ENCODE data around the gene ADAMTS2. TPM values are rescaled to one million over a fixed set of nuclear protein-coding genes. Genes with fewer than 3 reads are reported as not detected.

The ADAMTS2 gene
- total and polyA plus RNA-seq, 2 of the 8 experiments (the other 6 are each of a cell fraction or from before 2014, with no cell fraction given), result 6.6 to 7.3 TPM

GRCh38 chr5:179204572-179204971, 140.7 kb downstream of the ADAMTS2 start:
- FAIRE-seq, result no peak
- POLR2A ChIA-PET (ENCODE audit: partially characterized antibody), result no interaction called here
- no peaks in the 10 kb centered on the region for H3K79me2 ChIP-seq (ENCODE audit: control insufficient read depth in 1 of 2, insufficient read depth in 2 of 2, low read length in 2 of 2)
- H2AK5ac ChIP-seq (ENCODE audit: low read depth, low read length), result no peak overlapping the region
- H2BK15ac ChIP-seq (ENCODE audit: low read length), result no peak overlapping the region
- H2BK5ac ChIP-seq (ENCODE audit: low read depth, low read length), result no peak overlapping the region
- WGBS, 2 experiments (ENCODE audit: extremely low coverage in 1 of 2, insufficient coverage in 1 of 2, insufficient read length in 1 of 2, insufficient replicate concordance in 2 of 2, low coverage in 1 of 2, low lambda C conversion rate in 2 of 2, missing lambda C conversion rate in 1 of 2), result 87% methylated on average over 21 of the region's 21 CpGs; no CpG with 5 or more reads in 1 of the 2 experiments
- H3K14ac ChIP-seq (ENCODE audit: insufficient read length), result no peak overlapping the region
- no peak overlapping the region for H4K8ac ChIP-seq (ENCODE audit: extremely low read depth, insufficient read depth, low read length)
- no peak overlapping the region for H3K4ac ChIP-seq (replicated peaks; ENCODE audit: insufficient read length, low read depth, low read length)
- no peak overlapping the region for H3K56ac ChIP-seq (replicated peaks; ENCODE audit: insufficient read length, low read depth, low read length)
- DNase-seq (ENCODE audit: low read depth in 1 of 2, low spot score in 2 of 2), result no peak
- no peak overlapping the region for H4K91ac ChIP-seq (replicated peaks; ENCODE audit: insufficient read length, low read length)
- no peak overlapping the region for H2BK120ac ChIP-seq (replicated peaks; ENCODE audit: low read depth, low read length)
- H3K27ac ChIP-seq (ENCODE audit: low read depth, low read length), result no peak overlapping the region
- no peak overlapping the region for H3K23ac ChIP-seq (ENCODE audit: insufficient read length)
- no peak overlapping the region for H4K5ac ChIP-seq (ENCODE audit: insufficient read length, low read depth, low read length)
- H4K20me1 ChIP-seq (replicated peaks in 1 of 2; ENCODE audit: control insufficient read depth in 1 of 2, insufficient read depth in 2 of 2, low read length in 2 of 2), result peaks cover 0 to 1% of the 10 kb centered on the region in 2 experiments
- no peak overlapping the region for H3K4me3 ChIP-seq (ENCODE audit: extremely low read depth in 1 of 4, insufficient read depth in 2 of 4, low read depth in 3 of 4, low read length in 4 of 4)
- H3K9ac ChIP-seq (replicated peaks in 1 of 4; ENCODE audit: extremely low read depth in 1 of 4, low read depth in 3 of 4, low read length in 3 of 4), result no peak overlapping the region
- no peaks in the 10 kb centered on the region for H3K9me3 ChIP-seq (ENCODE audit: insufficient read depth in 2 of 2, low read depth in 1 of 2, low read length in 1 of 2)
- H2AFZ ChIP-seq (ENCODE audit: low read length), result no peak overlapping the region
- H3K79me1 ChIP-seq (ENCODE audit: low read depth, low read length), result no peaks in the 10 kb centered on the region
- H2BK12ac ChIP-seq (ENCODE audit: low read depth, low read length), result no peak overlapping the region
- H3K23me2 ChIP-seq (ENCODE audit: low read depth, low read length), result no peaks in the 10 kb centered on the region
- no peaks in the 10 kb centered on the region for H3K36me3 ChIP-seq (ENCODE audit: control insufficient read depth in 2 of 4, insufficient read depth in 4 of 4, low read length in 3 of 4)
- H3K4me2 ChIP-seq (ENCODE audit: insufficient read depth in 1 of 2, low read depth in 2 of 2, low read length in 2 of 2), result no peak overlapping the region
- peaks cover 0 to 2% (median 0%) of the 10 kb centered on the region in 4 experiments; a peak in 1 of 7 replicates for H3K4me1 ChIP-seq (replicated peaks in 1 of 4; ENCODE audit: control insufficient read depth in 3 of 4, insufficient read depth in 4 of 4, low read length in 3 of 4)
- no peak overlapping the region for H2BK20ac ChIP-seq (ENCODE audit: low read length)
- CTCF ChIA-PET (ENCODE audit: partially characterized antibody), result interaction anchor here (1.2 kb wide), 1 partner anchor 74 kb away, joined by 3 read pairs; no protein-coding TSS in a partner anchor
- no peak overlapping the region for H3K18ac ChIP-seq (ENCODE audit: extremely low read depth, low read length)
- H3K27me3 ChIP-seq (replicated peaks in 1 of 4; ENCODE audit: control insufficient read depth in 3 of 4, extremely low read depth in 1 of 4, insufficient read depth in 3 of 4, low read length in 3 of 4), result no peaks in the 10 kb centered on the region
- no peak for TF ChIP-seq MAFK (IDR thresholded peaks at IDR 0.05; ENCODE audit: low read depth, low read length)
- TF ChIP-seq E2F6 (IDR thresholded peaks at IDR 0.05), result no peak
- no peak for TF ChIP-seq TAF1 (IDR thresholded peaks at IDR 0.05; ENCODE audit: low read depth, low read length)
- TF ChIP-seq NRF1 (IDR thresholded peaks at IDR 0.05; ENCODE audit: low read depth, low read length), result no peak
